HCT116 (cell line): ENCODE results near the gene KHDC1L.
"Not testable (repeated sequence)": the region's sequence is repeated elsewhere in the genome, so short reads cannot be mapped to it uniquely, and the experiment has no call there.

ENCODE experiments used
- POLR2A ChIP-seq: IDR thresholded peaks from 2 replicates; pipeline ENCODE4 v1.7.0; 2011; ENCODE audit warnings: borderline replicate concordance; ENCODE audit not compliant: insufficient read depth, insufficient read length; ENCODE audit errors: extremely low read depth
- TF ChIP-seq, protein P1 (sequence below), 3 experiments: fragments of 200-600 bp in 1 of 3; sonication (generic) in 1 of 3; IDR thresholded peaks in 2 of 3; conservative IDR thresholded peaks in 1 of 3; 2 replicates each; pipeline ENCODE4 v1.5.1; 2012 to 2017; ENCODE audit warnings: low read depth in 2 of 3, low read length in 2 of 3, antibody characterized with exemption in 1 of 3, borderline replicate concordance in 1 of 3, control low read depth in 1 of 3, mild to moderate bottlenecking in 1 of 3, mixed read lengths in 1 of 3, mixed run types in 1 of 3, moderate library complexity in 1 of 3; ENCODE audit not compliant: insufficient read depth in 1 of 3

DNA sequence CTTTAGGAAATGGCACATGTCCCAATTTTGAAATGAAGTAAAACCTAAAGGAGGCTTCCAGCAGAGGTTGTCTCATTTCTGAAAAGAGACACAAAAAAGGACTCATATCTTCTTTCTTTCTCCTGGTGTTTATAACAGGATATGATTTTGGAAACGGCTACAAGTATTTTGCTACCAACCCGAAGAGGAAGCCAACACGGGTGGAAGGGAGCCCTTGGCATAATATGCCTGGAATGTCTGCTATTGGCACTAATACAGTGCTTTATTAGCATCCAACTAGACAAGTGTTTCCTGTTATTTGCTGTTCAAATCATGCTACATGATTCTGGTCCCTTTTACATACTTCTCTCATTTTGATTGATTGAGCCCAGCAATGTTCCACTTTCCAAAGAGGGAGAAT, 8.7 kb upstream of the KHDC1L start:
- TF ChIP-seq, protein P1, sequence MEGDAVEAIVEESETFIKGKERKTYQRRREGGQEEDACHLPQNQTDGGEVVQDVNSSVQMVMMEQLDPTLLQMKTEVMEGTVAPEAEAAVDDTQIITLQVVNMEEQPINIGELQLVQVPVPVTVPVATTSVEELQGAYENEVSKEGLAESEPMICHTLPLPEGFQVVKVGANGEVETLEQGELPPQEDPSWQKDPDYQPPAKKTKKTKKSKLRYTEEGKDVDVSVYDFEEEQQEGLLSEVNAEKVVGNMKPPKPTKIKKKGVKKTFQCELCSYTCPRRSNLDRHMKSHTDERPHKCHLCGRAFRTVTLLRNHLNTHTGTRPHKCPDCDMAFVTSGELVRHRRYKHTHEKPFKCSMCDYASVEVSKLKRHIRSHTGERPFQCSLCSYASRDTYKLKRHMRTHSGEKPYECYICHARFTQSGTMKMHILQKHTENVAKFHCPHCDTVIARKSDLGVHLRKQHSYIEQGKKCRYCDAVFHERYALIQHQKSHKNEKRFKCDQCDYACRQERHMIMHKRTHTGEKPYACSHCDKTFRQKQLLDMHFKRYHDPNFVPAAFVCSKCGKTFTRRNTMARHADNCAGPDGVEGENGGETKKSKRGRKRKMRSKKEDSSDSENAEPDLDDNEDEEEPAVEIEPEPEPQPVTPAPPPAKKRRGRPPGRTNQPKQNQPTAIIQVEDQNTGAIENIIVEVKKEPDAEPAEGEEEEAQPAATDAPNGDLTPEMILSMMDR (IDR thresholded peaks at IDR 0.05 in 2 of 3, conservative IDR thresholded peaks at IDR 0.05 in 1 of 3; ENCODE audit: borderline replicate concordance in 1 of 3, insufficient read depth in 1 of 3, low read depth in 2 of 3, low read length in 2 of 3) = not testable (repeated sequence)
- not testable (repeated sequence) for TF ChIP-seq POLR2A
